GM12878 (cell line): ENCODE data around the gene OLFML2A. TPM values are rescaled to one million over a fixed set of nuclear protein-coding genes. Genes with fewer than 3 reads are reported as not detected.

Experiments used
- ATAC-seq: fragments of 200-7000 bp; cut with Tn5 transposase; 3 replicates; pipeline ENCODE4 v1.9.1; 2020; ENCODE audit warnings: mild to moderate bottlenecking, moderate library complexity
- BruUV-seq: library from RNA; stranded (reverse); fragments of 400-500 nt; replicated peaks from 2 replicates; lab custom pipeline; 2021; lab: Mats Ljungman, UMichigan
- CTCF ChIA-PET: fragments of 300-600 bp; sonication (Branson Sonifier 250); formaldehyde crosslinking; extraction: SDS; loops from one replicate; lab custom pipeline; 2021; ENCODE audit warnings: inconsistent platforms; lab: Yijun Ruan, JAX
- POLR2A ChIA-PET: fragments of 350-600 bp; formaldehyde crosslinking; extraction: SDS; loops from one replicate; lab custom pipeline; 2021; ENCODE audit warnings: inconsistent platforms; lab: Charles Lee
- RAD21 ChIA-PET: fragments of 300-600 bp; sonication (Branson Sonifier 250); formaldehyde crosslinking; loops from one replicate; lab custom pipeline; 2023; ENCODE audit warnings: antibody characterized with exemption; ENCODE audit not compliant: unreplicated experiment; lab: Charles Lee
- SMC1A ChIA-PET: fragments of 300-600 bp; sonication (Branson Sonifier 250); formaldehyde crosslinking; loops from one replicate; lab custom pipeline; 2023; ENCODE audit not compliant: unreplicated experiment, uncharacterized antibody; lab: Charles Lee
- DNase-seq: peaks from one replicate; pipeline ENCODE4 v3.0.0-alpha.2; 2011; ENCODE audit warnings: low read depth, low spot score
- FAIRE-seq: peaks from 3 replicates; lab custom pipeline; 2011; peaks lifted over from hg19 to GRCh38; lab: Jason Lieb, UNC
- H2AFZ ChIP-seq: 2 replicates; pipeline ENCODE4 v1.6.0; 2011; ENCODE audit warnings: low read depth, low read length, control low read depth; ENCODE audit not compliant: control insufficient read depth
- H3K27ac ChIP-seq: 2 replicates; pipeline ENCODE4 v1.5.1; 2011; ENCODE audit warnings: control low read depth; ENCODE audit not compliant: control insufficient read depth, insufficient read depth
- H3K27me3 ChIP-seq, 2 experiments: replicated peaks in 1 of 2; 2 replicates each; pipeline versions ENCODE4 v1.6.0 to v1.6.1; 2011; ENCODE audit warnings: low read length in 1 of 2; ENCODE audit not compliant: control insufficient read depth in 2 of 2, insufficient read depth in 2 of 2
- H3K36me3 ChIP-seq, 2 experiments: 2 replicates each; pipeline ENCODE4 v1.5.1; 2011; ENCODE audit warnings: low read length in 1 of 2; ENCODE audit not compliant: control insufficient read depth in 2 of 2, insufficient read depth in 2 of 2
- H3K4me1 ChIP-seq: 2 replicates; pipeline ENCODE4 v1.6.1; 2011; ENCODE audit warnings: mild to moderate bottlenecking, low read length, moderate library complexity, mixed read lengths; ENCODE audit not compliant: control insufficient read depth, insufficient read depth
- H3K4me2 ChIP-seq: 2 replicates; pipeline ENCODE4 v1.6.0; 2011; ENCODE audit warnings: control low read depth; ENCODE audit not compliant: control insufficient read depth, insufficient read depth
- H3K4me3 ChIP-seq: fragments of 200-600 bp; sonication (generic); 2 replicates; pipeline ENCODE4 v1.5.1; 2016
- H3K79me2 ChIP-seq: 2 replicates; pipeline ENCODE4 v1.6.0; 2011; ENCODE audit warnings: low read length; ENCODE audit not compliant: control insufficient read depth, insufficient read depth
- H3K9ac ChIP-seq: 2 replicates; pipeline ENCODE4 v1.8.0; 2011; ENCODE audit warnings: low read length, control low read depth, mixed read lengths; ENCODE audit not compliant: control insufficient read depth, insufficient read depth
- H3K9me3 ChIP-seq: replicated peaks from 3 replicates; pipeline ENCODE4 v1.5.1; 2011; ENCODE audit warnings: mild to moderate bottlenecking, low read length; ENCODE audit not compliant: control insufficient read depth, insufficient read depth
- H4K20me1 ChIP-seq: 2 replicates; pipeline ENCODE4 v1.6.0; 2011; ENCODE audit not compliant: control insufficient read depth, insufficient read depth
- CHD4 ChIP-seq: fragments of 200-600 bp; sonication (generic); IDR thresholded peaks from 2 replicates; pipeline ENCODE4 v1.6.1; 2016; ENCODE audit warnings: mild to moderate bottlenecking
- EED ChIP-seq: sonication (generic); IDR thresholded peaks from 2 replicates; pipeline ENCODE4 v1.6.1; 2016; ENCODE audit warnings: antibody characterized with exemption, low read depth
- RCOR1 ChIP-seq: conservative IDR thresholded peaks from 2 replicates; pipeline ENCODE4 v1.6.1; 2012; ENCODE audit warnings: low read depth, low read length, improper control_type of control experiment
- SP1 ChIP-seq: IDR thresholded peaks from one replicate; pipeline ENCODE4 v1.6.1; 2011; ENCODE audit warnings: low read depth, low read length
- WGBS: methylation state at CpG from one replicate; pipeline ENCODE4 v1.1.6; 2016; ENCODE audit warnings: low lambda C conversion rate; ENCODE audit not compliant: insufficient replicate concordance, insufficient coverage; ENCODE audit errors: missing lambda C conversion rate; 5-methylcytosine and 5-hydroxymethylcytosine counted together
- in situ Hi-C: fragments of 300-500 bp; cut with MboI; formaldehyde crosslinking; loops from 9 replicates; pipeline ENCODE4 v1.14.3; 2018; ENCODE audit warnings: mixed read lengths
- intact Hi-C: fragments of 100-400 bp; cut with micrococcal nuclease; formaldehyde crosslinking; loops from one replicate; pipeline ENCODE4 v1.14.2; 2022; ENCODE audit not compliant: unreplicated experiment
- polyA plus RNA-seq, 11 experiments: library from polyadenylated mRNA; depleted of rRNA in 4 of 11; unstranded in 6 of 11; stranded (reverse) in 5 of 11; fragments of >200 nt; fragmentation: Nextera tagmentation in 4 of 11; fragmentation: Illumina TruSeq in 1 of 11; extraction: Ambion mirVana in 4 of 11; extraction: Trizol in 1 of 11; gene quantifications; 1 replicate in 1 of 11; 2 replicates in 10 of 11; pipeline versions ENCODE4 v1.2.1 to v1.2.3, GENCODE V29; 2011 to 2016; ENCODE audit warnings: inconsistent platforms in 2 of 11, missing spikeins in 2 of 11, low read depth in 1 of 11
- total RNA-seq, 4 experiments: library from RNA; depleted of rRNA in 3 of 4; stranded (reverse); fragments of >200 nt in 3 of 4; fragmentation: Illumina TruSeq in 1 of 4; extraction: Trizol in 1 of 4; gene quantifications; 2 replicates each; pipeline versions ENCODE4 v1.2.1 to v1.2.3, GENCODE V29; 2013 to 2021
- TF ChIP-seq, protein P1 (sequence below): IDR thresholded peaks from 2 replicates; pipeline ENCODE4 v1.6.1; 2011; ENCODE audit warnings: borderline replicate concordance, low read depth, mild to moderate bottlenecking, moderate library complexity, low read length; ENCODE audit not compliant: insufficient read depth, poor library complexity, severe bottlenecking
- TF ChIP-seq, protein P2 (sequence below): fragments of 150-350 bp; IDR thresholded peaks from 2 replicates; pipeline ENCODE4 v1.6.1; 2016; ENCODE audit warnings: low read depth, low read length
- TF ChIP-seq, protein P3 (sequence below): IDR thresholded peaks from 2 replicates; pipeline ENCODE4 v1.6.1; 2012; ENCODE audit warnings: low read depth, low read length, improper control_type of control experiment
- TF ChIP-seq, protein P4 (sequence below): fragments of 450-650 bp; conservative IDR thresholded peaks from 2 replicates; pipeline ENCODE4 v1.6.1; 2017; ENCODE audit warnings: mild to moderate bottlenecking, moderate library complexity

The OLFML2A gene
- total and polyA plus RNA-seq, 10 of the 15 experiments (the other 5 are each of a cell fraction or from before 2014, with no cell fraction given): 0.02 to 0.13 (median 0.10) TPM; not detected in 4

DNA sequence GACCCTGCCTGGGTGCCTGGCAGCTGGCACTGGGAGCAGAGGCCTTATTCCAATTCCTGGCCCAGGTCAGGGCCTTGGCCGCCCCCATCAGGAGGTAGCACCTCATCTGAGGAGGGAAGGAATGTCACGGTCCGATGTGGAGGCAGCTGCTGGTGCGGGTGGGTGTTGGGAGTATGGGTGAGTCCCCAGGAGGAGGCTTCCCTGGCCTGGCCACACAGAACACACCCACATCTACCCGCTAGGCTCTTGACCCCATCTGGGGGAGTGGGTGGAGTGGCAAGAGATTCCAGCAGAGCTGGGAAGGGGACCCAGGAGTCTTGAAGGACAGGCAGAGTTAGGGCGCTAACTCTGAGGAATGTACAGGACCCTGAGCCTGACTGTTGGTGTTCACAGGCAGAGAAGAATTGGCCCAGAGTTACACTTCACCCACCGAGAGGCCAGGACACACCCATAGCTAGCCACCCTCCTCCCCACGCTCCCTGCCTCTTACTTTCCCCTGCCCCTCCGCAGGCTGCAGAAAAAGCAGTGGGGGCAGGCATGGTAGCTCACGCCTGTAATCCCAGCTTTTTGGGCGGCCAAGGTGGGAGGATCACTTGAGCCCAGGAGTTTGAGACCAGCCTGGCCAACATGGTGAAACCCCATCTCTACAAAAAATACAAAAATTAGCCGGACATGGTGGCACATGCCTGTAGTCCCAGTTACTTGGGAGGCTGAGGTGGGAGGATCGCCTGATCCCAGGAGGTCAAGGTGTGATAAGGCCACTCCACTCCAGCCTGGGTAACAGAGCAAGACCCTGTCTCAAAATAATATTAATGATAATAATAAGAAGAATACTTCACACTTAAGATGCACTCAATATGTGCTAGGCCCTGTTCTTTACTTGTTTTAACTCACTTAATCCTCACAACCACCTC lies 6.0 kb downstream of the OLFML2A start:
- no peak for ATAC-seq
- 76% methylated on average over 13 of the region's 13 CpGs for WGBS

More for the DNA sequence above, 6.0 kb downstream of the OLFML2A start:
- no peak for FAIRE-seq
- intact Hi-C loops: no loop called here
- ChIA-PET RAD21 (interaction anchor here (1.2 kb wide), 1 partner anchor 71 kb away, joined by 3 read pairs; the partner anchor contains the start of gene WDR38), POLR2A (no interaction called here), CTCF (interaction anchor here (0.8 to 16.1 kb wide), 4 partner anchors 10 to 90 kb away, joined by 3 to 575 read pairs (median 4); partner anchors contain the start of genes ARPC5L, RPL35 and WDR38)
- no peaks in the 10 kb centered on the region for H3K27me3 ChIP-seq
- H3K27ac ChIP-seq: no peak overlapping the region
- BruUV-seq: no TSS peak
- H3K4me3 ChIP-seq: no peak overlapping the region
- no peaks in the 10 kb centered on the region for H3K4me1 ChIP-seq
- TF ChIP-seq CHD4 (no peak), RCOR1 (no peak), EED (no peak), SP1 (no peak)
- TF ChIP-seq, protein P1, sequence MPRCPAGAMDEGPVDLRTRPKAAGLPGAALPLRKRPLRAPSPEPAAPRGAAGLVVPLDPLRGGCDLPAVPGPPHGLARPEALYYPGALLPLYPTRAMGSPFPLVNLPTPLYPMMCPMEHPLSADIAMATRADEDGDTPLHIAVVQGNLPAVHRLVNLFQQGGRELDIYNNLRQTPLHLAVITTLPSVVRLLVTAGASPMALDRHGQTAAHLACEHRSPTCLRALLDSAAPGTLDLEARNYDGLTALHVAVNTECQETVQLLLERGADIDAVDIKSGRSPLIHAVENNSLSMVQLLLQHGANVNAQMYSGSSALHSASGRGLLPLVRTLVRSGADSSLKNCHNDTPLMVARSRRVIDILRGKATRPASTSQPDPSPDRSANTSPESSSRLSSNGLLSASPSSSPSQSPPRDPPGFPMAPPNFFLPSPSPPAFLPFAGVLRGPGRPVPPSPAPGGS: no peak
- TF ChIP-seq, protein P2, sequence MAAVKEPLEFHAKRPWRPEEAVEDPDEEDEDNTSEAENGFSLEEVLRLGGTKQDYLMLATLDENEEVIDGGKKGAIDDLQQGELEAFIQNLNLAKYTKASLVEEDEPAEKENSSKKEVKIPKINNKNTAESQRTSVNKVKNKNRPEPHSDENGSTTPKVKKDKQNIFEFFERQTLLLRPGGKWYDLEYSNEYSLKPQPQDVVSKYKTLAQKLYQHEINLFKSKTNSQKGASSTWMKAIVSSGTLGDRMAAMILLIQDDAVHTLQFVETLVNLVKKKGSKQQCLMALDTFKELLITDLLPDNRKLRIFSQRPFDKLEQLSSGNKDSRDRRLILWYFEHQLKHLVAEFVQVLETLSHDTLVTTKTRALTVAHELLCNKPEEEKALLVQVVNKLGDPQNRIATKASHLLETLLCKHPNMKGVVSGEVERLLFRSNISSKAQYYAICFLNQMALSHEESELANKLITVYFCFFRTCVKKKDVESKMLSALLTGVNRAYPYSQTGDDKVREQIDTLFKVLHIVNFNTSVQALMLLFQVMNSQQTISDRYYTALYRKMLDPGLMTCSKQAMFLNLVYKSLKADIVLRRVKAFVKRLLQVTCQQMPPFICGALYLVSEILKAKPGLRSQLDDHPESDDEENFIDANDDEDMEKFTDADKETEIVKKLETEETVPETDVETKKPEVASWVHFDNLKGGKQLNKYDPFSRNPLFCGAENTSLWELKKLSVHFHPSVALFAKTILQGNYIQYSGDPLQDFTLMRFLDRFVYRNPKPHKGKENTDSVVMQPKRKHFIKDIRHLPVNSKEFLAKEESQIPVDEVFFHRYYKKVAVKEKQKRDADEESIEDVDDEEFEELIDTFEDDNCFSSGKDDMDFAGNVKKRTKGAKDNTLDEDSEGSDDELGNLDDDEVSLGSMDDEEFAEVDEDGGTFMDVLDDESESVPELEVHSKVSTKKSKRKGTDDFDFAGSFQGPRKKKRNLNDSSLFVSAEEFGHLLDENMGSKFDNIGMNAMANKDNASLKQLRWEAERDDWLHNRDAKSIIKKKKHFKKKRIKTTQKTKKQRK: no peak
- TF ChIP-seq, protein P3, sequence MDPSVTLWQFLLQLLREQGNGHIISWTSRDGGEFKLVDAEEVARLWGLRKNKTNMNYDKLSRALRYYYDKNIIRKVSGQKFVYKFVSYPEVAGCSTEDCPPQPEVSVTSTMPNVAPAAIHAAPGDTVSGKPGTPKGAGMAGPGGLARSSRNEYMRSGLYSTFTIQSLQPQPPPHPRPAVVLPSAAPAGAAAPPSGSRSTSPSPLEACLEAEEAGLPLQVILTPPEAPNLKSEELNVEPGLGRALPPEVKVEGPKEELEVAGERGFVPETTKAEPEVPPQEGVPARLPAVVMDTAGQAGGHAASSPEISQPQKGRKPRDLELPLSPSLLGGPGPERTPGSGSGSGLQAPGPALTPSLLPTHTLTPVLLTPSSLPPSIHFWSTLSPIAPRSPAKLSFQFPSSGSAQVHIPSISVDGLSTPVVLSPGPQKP: no peak
- TF ChIP-seq, protein P4, sequence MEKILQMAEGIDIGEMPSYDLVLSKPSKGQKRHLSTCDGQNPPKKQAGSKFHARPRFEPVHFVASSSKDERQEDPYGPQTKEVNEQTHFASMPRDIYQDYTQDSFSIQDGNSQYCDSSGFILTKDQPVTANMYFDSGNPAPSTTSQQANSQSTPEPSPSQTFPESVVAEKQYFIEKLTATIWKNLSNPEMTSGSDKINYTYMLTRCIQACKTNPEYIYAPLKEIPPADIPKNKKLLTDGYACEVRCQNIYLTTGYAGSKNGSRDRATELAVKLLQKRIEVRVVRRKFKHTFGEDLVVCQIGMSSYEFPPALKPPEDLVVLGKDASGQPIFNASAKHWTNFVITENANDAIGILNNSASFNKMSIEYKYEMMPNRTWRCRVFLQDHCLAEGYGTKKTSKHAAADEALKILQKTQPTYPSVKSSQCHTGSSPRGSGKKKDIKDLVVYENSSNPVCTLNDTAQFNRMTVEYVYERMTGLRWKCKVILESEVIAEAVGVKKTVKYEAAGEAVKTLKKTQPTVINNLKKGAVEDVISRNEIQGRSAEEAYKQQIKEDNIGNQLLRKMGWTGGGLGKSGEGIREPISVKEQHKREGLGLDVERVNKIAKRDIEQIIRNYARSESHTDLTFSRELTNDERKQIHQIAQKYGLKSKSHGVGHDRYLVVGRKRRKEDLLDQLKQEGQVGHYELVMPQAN: no peak
- TF ChIP-seq, all 136 proteins: peak for 0
- in situ Hi-C loops: no loop called here
- Histone ChIP-seq H3K79me2 (no peaks in the 10 kb centered on the region), H3K4me2 (no peak overlapping the region), H3K36me3 (no peaks in the 10 kb centered on the region), H2AFZ (no peak overlapping the region), H3K9me3 (no peaks in the 10 kb centered on the region), H4K20me1 (no peaks in the 10 kb centered on the region), H3K9ac (no peak overlapping the region)
- SMC1A ChIA-PET: interaction anchor here (1.5 kb wide), 1 partner anchor 69 kb away, joined by 3 read pairs; no protein-coding TSS in a partner anchor
- DNase-seq: no peak
